Mucosa of gallbladder (tissue), 1 donor: ENCODE data around the gene ZNF219. TPM values are rescaled to one million over a fixed set of nuclear protein-coding genes. Genes with fewer than 3 reads are reported as not detected.
A peak's percentile ranks its signal among the peaks of the same experiment; 100 is the strongest.

ENCODE experiments used
- DNase-seq: peaks from one replicate; pipeline ENCODE4 v3.0.0-alpha.2; 2020; ENCODE audit warnings: low spot score
- total RNA-seq: library from RNA; stranded (reverse); gene quantifications from one replicate; pipeline ENCODE4 v1.2.1, GENCODE V29; 2021
- donor health status: DM: no; HTN: no; CAD: no.

ZNF219 gene
- total RNA-seq, 1 donor from 2014 or later = 57.5 TPM

DNA sequence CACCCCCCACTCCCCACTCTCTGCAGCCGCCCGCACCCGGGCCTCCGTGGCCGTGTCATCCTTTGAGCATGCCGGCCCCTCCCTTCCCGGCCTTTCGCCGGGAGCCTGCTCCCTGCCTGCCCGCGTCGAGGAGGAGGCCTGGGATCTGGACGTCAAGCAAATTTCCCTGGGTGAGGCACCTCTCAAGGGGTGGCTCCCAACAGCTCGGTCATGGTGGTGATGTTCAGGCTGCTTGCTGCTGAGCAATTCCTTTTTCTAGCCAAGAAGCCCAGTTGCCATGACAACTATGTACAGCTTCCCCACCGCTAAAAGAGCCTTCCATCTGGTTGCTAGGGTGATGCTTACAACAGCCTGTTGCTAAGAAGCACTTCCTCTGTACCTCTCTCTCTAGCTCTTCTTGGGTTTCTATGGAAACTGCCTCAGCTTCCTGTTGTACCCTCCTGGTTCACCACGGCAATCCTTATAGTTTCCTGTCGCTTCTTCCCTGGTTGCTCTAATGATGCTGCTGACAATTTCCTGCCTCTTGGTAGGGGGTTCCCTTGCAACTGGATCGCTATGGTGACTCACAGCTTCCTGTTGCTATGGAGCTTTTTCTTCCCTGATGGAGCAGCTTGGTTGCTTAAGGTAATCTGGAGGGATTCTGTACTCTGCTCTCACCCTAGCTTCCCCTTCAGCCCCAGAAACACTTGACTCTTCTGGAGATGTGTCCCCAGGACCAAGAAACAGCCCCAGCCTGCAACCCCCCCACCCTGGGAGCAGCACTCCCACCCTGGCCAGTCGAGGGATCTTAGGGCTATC, 11.0 kb downstream of the ZNF219 start:
- DNase-seq = no peak

DNA sequence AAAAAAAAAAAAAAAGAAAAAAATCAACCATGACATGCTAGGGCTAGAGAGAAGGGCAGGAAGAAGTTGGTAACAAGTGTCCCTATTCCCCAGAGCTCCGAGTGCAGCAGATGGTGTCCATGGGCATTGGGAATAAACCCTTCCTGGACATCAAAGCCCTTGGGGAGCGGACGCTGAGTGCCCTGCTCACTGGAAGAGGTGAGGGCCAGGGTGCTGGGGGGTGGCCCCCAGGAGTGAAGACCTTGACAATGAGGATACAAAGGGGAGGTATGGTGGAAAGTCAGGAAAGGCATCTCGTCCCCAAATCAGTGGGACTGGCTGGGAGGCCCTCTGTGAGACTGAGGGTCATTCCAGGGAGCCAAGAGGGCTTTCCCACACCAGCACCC, 11.6 kb downstream of the ZNF219 start:
- DNase-seq = no peak

DNA sequence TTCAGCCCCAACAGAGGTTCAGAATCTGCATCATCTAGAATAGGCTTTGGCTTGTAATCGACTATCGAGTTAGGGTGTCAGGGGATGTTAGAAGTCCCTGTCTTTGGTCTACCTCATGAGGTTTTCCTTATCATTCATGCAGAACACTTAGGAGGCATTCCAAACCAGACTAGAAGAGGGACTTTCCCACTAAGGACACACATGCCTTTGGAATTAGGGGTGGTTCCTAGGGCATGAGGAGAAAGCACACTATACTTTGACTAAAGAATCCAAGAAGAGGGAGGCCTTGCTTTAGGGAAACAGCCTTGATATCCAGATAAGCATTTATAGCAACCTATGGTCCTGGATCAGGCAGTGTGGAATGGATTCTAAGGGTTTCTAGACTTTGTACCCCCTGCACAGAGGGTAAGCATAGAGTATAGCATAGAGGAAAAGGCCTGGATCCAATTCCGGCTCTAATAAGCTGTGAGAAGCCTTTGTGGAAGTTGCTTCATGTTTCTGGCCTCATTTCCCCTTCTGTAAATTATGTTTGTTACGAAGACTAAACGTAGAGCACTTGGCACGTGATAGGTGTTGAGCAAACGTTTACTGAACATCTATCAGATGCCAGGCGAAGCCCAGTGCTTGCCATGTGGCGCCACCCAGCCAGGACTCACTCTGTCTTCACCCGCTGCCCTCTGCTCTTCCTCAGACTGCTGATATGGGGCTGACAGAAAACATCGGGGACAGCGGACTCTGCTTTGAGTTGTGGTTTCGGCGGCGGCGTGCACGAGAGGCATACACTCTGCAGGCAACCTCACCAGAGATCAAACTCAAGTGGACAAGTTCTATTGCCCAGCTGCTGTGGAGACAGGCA, 13.2 kb downstream of the ZNF219 start:
- no peak for DNase-seq

DNA sequence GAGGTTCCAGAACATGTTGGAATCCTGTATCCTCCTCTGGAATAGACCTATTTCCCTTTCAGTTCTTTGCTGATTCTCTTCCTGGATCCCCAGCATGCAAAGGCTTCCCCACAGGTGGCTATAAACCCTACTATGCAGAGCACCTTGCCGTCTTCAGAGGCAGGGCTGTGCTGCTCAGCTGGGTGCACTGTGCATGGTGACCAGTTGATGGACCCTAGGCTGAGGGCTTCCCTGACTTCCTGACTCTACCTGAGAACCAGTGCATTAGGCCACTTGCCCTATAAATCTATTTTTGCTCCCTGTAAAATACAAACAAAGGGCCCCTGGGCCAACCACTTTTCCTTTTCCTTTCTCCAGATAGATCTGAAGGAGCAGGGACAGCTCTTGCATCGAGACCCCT, 14.1 kb downstream of the ZNF219 start:
- DNase-seq = no peak

DNA sequence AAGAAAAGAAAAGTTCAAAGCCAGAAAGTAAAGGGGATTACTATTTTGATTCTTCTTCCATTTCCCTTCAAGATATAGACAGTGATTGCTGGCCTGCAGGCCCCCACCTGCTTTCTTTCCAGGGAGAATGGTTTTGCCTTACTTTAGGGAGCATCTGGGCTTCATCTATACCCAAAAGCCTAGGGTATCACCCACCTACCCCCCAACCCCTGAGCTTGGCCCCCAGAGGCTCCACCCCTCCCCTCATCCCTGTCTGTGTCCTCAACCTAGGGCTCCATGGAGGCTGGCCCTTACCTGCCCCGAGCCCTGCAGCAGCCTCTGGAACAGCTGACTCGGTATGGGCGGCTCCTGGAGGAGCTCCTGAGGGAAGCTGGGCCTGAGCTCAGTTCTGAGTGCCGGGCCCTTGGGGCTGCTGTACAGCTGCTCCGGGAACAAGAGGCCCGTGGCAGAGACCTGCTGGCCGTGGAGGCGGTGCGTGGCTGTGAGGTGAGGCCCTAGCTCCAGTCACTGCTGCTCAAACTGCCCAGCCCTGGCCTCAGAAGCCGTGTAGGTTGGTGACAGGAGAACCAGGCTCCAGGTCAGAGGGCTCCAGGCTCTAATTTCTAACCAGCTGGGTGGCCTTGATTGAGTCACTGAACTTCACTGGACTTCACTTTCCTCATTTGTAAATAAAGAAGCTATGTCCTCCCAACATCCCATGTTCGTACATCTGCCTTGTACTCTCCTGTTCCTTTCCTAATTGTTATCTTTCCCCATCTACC, 14.7 kb downstream of the ZNF219 start:
- DNase-seq = no peak

DNA sequence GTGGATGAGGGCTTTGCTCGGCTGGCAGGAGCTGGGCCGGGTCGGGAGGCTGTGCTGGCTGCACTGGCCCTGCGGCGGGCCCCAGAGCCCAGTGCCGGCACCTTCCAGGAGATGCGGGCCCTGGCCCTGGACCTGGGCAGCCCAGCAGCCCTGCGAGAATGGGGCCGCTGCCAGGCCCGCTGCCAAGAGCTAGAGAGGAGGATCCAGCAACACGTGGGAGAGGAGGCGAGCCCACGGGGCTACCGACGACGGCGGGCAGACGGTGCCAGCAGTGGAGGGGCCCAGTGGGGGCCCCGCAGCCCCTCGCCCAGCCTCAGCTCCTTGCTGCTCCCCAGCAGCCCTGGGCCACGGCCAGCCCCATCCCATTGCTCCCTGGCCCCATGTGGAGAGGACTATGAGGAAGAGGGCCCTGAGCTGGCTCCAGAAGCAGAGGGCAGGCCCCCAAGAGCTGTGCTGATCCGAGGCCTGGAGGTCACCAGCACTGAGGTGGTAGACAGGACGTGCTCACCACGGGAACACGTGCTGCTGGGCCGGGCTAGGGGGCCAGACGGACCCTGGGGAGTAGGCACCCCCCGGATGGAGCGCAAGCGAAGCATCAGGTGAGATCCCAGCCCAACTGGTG, 16.8 kb downstream of the ZNF219 start:
- no peak for DNase-seq

DNA sequence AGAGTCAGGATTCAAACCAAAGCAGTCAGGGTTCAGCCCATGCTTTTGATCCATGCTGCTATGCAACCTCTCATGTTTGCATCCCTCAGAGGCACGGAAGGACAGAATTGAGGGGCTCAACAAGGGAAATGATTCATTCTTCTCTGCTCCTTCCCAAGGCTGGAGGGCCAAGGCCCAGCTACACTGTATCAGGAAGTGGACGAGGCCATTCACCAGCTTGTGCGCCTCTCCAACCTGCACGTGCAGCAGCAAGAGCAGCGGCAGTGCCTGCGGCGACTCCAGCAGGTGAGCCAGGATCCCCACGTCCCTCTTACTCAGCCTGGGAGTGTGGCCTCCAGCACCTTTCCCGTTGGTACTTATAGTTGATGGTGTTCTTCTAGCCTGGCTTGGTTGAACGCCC, 19.7 kb downstream of the ZNF219 start:
- DNase-seq = no peak

DNA sequence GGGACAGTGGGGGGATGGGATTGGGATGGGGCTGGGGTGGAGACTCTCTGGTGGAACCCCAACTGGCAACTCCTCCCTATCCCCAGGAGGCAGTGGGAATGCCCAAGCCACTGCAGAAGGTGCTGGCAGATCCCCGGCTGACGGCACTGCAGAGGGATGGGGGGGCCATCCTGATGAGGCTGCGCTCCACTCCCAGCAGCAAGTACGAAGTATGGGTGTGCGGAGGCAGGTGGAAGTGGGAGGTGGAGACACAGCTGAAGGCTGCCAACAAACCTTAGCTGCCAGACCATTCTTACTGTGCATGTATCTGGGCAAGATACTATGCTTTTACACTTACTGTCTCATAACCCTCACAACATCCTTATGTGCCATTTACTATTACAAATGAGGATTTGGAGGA, 20.2 kb downstream of the ZNF219 start:
- DNase-seq = no peak

DNA sequence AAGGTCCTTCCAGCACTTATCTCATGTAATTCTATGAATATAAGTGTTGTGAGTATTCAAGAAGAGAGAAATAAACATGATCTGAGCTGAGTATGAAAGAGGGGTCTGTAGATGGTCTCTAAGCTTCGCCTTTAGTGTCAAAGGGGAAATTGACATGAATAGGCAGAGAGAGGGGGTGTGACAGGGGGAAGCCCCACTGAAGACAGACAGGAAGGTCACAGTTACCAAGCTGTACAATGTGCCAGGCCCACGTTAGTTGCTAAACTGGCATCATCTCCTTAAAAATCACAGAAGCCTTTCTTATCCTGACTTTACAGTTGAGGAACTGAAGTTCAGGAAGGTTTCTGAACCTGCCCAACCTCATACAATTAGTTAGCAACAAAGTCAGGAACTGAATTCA, 20.8 kb downstream of the ZNF219 start:
- DNase-seq = no peak

DNA sequence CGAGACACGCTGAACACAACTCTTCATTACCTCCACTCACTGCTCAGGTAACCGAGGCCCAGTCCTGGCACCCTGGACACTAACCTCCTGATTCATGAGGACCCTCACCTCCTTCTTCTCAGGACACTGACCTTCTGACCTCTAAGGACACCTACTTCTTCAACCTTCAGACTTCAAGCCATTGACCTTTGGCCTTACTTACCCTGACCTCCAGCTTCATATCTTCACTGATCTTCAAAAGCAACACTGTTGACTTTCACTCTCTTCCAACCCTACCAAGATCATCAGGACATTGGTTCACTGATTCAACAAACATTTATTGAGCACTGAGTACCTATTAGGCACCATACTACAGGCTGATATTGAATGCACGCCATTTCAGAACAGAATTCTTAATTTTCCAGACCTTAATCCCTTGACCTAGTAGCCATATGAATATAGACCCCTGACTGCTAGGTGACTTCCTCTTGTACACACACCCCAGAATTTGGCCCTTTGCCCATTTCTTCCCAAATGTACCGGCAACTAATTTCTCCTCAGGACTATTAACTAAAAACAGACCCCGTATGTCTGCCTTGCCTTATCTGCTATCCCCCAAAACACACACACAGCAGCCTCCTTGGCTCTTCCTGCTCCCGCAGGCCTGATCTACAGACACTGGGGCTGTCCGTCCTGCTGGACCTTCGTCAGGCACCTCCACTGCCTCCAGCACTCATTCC, 22.6 kb downstream of the ZNF219 start:
- DNase-seq = no peak

DNA sequence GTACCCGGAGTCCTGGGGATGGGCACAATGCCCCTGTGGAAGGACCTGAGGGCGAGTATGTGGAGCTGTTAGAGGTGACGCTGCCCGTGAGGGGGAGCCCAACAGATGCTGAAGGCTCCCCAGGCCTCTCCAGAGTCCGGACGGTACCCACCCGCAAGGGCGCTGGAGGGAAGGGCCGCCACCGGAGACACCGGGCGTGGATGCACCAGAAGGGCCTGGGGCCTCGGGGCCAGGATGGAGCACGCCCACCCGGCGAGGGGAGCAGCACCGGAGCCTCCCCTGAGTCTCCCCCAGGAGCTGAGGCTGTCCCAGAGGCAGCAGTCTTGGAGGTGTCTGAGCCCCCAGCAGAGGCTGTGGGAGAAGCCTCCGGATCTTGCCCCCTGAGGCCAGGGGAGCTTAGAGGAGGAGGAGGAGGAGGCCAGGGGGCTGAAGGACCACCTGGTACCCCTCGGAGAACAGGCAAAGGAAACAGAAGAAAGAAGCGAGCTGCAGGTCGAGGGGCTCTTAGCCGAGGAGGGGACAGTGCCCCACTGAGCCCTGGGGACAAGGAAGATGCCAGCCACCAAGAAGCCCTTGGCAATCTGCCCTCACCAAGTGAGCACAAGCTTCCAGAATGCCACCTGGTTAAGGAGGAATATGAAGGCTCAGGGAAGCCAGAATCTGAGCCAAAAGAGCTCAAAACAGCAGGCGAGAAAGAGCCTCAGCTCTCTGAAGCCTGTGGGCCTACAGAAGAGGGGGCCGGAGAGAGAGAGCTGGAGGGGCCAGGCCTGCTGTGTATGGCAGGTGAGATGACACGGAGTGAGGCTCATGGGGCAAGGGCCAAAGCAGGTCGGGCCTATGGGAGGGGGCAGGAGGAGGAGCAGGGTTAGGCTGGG, 23.8 kb downstream of the ZNF219 start:
- DNase-seq = no peak

DNA sequence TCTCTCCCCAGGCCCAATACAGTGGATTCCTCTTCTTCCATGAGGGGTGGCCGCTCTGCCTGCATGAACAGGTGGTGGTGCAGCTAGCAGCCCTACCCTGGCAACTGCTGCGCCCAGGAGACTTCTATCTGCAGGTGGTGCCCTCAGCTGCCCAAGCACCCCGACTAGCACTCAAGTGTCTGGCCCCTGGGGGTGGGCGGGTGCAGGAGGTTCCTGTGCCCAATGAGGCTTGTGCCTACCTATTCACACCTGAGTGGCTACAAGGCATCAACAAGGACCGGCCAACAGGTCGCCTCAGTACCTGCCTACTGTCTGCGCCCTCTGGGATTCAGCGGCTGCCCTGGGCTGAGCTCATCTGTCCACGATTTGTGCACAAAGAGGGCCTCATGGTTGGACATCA, 24.5 kb downstream of the ZNF219 start:
- DNase-seq = no peak

DNA sequence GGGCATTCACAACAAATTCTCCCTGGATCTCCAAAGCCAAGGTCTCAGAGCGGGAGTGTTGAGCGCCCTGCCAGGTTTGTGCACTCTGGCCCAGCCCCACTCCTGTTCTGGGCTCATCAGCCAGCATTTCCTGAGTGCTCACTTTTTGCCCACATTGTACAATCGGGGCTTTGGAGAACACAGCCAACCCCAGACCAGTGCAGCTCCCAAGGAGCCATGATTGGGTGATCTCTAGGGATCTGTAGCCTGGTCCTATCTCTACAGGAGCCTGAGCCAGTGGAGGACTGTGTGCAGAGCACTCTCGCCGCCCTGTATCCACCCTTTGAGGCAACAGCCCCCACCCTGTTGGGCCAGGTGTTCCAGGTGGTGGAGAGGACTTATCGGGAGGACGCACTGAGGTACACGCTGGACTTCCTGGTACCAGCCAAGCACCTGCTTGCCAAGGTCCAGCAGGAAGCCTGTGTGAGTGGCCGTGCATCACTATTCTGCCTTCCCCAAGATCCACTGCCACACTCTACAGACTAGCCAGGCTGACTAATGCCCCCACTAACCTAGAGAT, 25.6 kb downstream of the ZNF219 start:
- DNase-seq = peak; percentile 66

DNA sequence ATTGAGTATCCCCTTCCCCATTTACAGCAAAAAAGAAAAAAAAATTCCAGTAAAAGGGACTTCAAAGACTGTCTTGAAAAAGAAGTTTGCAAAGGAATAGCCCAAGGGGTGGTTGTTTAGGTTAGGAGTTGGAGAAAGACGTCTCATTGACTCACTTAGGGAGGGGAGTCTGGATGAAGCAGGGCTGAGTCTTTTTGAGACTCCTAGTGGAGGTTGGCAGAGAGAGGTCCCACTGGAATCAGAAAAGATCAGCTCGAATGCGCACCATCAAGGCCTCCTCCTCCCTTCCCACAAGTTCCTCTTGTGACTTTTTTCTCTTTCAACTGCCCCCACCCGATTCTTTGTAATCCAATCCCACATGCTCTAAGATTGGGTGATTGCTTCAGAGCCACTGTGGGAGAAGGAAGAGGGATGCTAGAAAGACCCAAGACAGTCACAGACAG, 26.4 kb downstream of the ZNF219 start:
- DNase-seq = no peak

DNA sequence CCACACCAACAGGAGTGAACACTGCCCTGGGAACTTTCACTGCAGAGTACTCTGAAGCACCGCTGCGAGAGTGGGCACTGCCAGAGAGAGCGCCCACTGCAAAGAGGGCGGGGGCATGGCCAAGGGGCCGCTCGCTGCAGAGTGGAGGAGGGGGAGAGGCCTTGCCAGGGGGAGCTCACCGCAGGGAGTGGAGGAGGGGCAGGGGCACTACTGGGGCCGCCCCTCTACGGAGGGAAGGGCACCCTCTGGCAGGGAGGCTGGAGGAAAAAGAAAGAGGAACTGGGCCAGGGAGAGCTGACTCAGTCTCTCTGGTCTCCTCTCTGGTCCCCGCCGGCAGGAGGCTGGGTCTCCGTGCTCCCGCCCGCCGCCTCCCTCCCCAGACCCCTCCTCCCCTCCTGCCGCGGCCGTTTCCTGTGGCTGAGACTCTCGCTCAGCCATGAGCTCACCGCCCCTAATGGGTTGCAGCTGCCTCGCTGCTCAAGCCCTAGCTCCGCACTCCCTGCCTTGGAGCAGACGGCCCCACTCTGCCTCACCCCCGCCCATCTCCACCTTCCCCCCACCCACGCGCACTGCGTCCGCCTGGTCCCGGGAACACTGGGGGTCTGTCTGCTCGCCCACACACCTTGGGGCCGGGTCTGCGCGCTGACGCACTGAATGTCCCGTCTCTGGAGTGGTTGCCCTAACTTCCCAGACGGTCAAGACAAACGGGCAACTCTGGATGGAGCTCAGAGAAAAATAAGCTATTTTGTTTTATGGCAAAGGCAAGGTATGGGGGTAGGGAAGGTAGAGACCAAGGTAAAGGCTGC, 27.0 kb downstream of the ZNF219 start:
- peak; percentile 82 for DNase-seq

DNA sequence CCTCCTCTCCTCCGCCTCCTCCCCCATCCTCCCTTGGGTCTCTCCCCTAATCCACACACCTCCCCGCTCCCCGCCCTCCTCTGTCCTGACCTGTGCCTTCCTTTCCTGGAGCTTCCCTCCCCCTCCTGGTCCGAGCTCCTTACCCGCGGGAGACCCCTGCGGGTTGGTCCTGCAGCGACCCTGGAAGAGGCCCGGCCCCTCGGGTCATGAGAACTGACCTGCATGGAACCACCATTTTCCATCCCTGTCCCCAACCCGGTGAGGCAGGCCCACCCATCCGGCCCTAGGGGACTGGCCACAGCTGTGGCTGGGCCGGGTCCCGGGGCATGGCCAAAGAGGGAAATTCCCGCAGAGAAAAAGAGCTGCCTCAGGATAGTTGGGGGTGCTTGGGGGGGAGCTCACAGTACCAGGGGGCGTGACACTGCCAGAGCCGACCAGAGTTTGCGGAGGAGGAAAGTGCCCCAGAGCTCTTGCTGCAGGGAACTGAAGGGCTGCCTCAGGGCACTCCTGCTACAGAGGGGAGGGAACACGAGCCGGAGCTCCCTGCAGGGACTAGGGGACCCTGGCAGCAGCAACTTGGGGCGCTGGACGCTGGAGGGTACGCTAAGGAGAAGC, 27.7 kb downstream of the ZNF219 start:
- no peak for DNase-seq

DNA sequence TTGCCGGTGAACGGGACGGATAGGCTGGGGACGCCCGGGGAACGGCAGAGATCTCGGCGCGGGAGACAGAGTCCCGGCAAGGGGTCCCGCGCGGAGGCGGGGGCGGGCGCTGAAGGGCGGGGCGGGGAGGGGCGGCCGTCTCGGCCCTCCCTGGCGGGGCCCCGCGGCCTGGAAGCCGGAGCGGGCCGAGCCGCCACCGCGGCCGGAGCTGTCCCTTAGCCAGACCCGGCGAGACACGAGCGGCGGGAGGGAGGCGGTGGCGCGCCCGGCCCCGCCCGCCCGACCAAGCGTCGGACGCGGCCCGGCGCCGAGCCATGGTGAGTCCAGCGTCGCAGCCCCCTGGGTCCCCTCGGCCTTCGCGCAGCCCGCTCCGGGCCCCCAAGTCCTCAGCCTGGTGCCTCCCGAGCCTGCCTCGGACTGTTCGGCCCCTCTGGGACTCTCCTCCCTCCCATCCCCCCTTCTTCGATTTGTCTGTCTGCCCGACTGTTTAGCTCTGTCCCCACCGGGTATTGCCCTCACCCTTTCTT, 28.3 kb downstream of the ZNF219 start, which contains the start of gene ARHGEF40:
Gene ARHGEF40, plus strand, starts transcription at position 222 of the 527 bp plus-strand sequence. Its CDS starts 93 bp downstream, at position 315.
- peak; percentile 57 for DNase-seq
